Stromal cell of bone marrow (primary cell): ENCODE data around the gene ZNHIT3.

Experiments
- DNase-seq: peaks from one replicate; pipeline ENCODE4 v3.0.0-alpha.2; 2012; ENCODE audit warnings: low read depth

Gene ZNHIT3

GRCh38 chr17:36512641-36513040, 26.2 kb downstream of the ZNHIT3 start:
- DNase-seq: no peak

GRCh38 chr17:36514856-36515255, 28.4 kb downstream of the ZNHIT3 start:
- no peak for DNase-seq

- no peak for DNase-seq
Measured at GRCh38 chr17:36515837-36516236, 29.4 kb downstream of the ZNHIT3 start.

- no peak for DNase-seq
Measured at GRCh38 chr17:36523113-36523512, 36.6 kb downstream of the ZNHIT3 start.

GRCh38 chr17:36524428-36524876, 38.0 kb downstream of the ZNHIT3 start:
- DNase-seq: no peak

- DNase-seq: no peak
Measured at GRCh38 chr17:36525113-36525512, 38.6 kb downstream of the ZNHIT3 start.

GRCh38 chr17:36525888-36526287, 39.4 kb downstream of the ZNHIT3 start:
- no peak for DNase-seq

GRCh38 chr17:36527621-36528250, 41.3 kb downstream of the ZNHIT3 start:
- no peak for DNase-seq

GRCh38 chr17:36529121-36529520, 42.6 kb downstream of the ZNHIT3 start:
- peak; percentile 31 for DNase-seq

- no peak for DNase-seq
Measured at GRCh38 chr17:36532435-36532975, 46.0 kb downstream of the ZNHIT3 start.

- DNase-seq: peak; percentile 33
Measured at GRCh38 chr17:36533935-36534839, 47.7 kb downstream of the ZNHIT3 start.

- peak; percentile 72 for DNase-seq
Measured at GRCh38 chr17:36534840-36535668, 48.6 kb downstream of the ZNHIT3 start, which contains the start of the genes MYO19 and PIGW. Gene MYO19, minus strand, starts transcription at chr17:36534868. Its CDS starts 2,330 bp downstream, at chr17:36532538. Gene PIGW, plus strand, starts transcription at chr17:36534987. Its CDS starts 2,115 bp downstream, at chr17:36537102.

- no peak for DNase-seq
Measured at GRCh38 chr17:36535669-36536081, 49.2 kb downstream of the ZNHIT3 start.

GRCh38 chr17:36540696-36541095, 54.2 kb downstream of the ZNHIT3 start:
- no peak for DNase-seq

GRCh38 chr17:36542755-36543154, 56.3 kb downstream of the ZNHIT3 start:
- DNase-seq: no peak

GRCh38 chr17:36544044-36544306, 57.5 kb downstream of the ZNHIT3 start:
- peak; percentile 31 for DNase-seq

GRCh38 chr17:36544307-36545076, 58.0 kb downstream of the ZNHIT3 start, which contains the start of gene GGNBP2:
Gene GGNBP2, plus strand, starts transcription at chr17:36544919. Its CDS starts 806 bp downstream, at chr17:36545725.
- peak; percentile 85 for DNase-seq

GRCh38 chr17:36545077-36545464, 58.6 kb downstream of the ZNHIT3 start:
- no peak for DNase-seq
